NCI-H345 treated with DMSO at 0.1 percent for 48 hours (cell line): Measurements from ENCODE around the gene POLR3E.
"Not testable (repeated sequence)": the region's sequence is repeated elsewhere in the genome, so short reads cannot be mapped to it uniquely, and the experiment has no call there.

Experiments used
- DNase-seq: peaks from one replicate; lab custom pipeline; 2025; ENCODE audit not compliant: unreplicated experiment; lab: John Stamatoyannopoulos, UW

POLR3E gene

DNA sequence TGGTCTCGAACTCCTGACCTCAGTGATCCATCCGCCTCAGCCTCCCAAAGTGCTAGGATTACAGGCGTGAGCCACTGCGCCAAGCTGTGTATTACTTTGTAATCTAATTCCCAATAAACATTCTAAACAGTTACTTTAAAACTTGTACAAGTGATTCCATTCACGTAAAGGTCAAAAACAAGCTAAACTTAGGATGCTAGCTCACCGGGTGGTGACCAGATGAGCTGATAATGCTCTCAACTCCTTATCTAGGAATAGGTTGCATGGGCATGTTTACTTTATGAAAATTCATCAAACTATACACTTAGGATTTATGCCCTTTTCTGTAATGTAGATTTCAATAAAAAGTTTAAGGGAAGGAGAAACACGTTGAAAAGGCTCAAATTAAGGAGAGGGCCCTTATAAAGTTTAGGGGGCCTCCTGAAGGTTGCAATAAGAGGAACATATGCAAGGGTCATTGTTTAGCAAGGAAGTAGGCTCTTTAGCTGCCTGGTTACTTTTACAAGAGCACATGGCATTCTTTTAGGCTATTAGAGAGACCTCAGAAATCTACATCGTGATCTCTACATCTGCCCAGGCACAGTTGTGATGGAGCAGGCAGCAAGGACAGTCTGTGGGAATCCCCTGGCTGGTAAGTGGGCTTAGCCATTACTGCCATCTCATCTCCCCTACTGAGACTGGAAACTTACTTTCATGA is 63.9 kb downstream of the POLR3E start:
- no peak for DNase-seq

DNA sequence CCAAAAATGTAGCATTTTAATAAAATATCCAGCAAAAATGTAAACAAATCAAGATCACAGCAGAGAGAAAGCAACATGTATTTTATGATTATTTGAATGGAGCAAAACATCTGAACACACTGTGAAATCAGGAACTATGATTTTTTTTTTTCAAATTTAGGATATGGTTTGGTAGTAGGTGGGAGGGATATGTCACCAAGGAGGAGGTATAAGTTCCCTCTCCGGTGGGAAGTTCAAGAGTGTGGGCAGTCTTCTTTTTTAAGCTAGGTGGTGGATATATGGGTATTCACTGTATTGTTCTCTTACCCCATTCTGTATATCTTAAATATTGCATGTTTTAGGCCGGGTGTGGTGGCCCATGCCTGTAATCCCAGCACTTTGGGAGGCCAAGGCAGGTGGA is 67.0 kb downstream of the POLR3E start:
- DNase-seq, result no peak

DNA sequence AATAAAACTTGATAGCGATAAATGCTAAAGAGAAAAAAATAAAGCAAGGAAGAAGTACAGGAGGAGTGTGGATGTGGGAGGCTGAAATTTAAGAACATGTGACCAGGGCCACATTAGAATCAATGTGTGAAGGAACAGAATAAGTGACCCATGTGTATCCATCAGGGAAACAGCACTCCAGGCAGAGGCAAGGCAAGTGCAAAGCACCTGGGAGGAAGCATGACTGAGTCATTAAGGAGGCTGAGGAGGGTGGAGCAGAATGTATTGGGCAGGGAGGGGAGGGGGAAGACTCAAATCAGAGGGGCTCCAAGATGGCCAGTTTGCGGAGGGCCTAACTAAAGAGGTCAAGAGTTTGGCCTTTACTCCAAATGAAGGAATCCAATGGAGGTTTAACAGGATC is 69.2 kb downstream of the POLR3E start:
- DNase-seq, result no peak

DNA sequence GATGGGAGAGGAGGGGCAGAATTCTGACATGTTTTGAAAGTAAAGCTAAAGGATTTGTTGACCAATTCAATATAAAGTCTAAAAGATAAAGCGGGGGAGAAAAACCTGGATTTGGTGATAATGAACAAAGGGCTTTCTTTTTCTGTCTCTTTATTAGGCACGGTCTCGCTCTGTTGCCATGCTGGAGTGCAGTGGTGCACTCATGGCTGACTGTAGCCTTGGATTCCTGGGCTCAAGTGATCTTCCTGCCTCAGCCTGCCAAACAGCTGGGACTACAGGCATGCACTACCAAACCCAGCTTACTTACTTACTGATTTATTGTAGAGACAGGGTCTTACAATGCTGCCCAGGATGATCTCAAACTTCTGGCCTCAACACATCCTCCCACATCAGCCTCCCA is 69.7 kb downstream of the POLR3E start:
- DNase-seq, result no peak

DNA sequence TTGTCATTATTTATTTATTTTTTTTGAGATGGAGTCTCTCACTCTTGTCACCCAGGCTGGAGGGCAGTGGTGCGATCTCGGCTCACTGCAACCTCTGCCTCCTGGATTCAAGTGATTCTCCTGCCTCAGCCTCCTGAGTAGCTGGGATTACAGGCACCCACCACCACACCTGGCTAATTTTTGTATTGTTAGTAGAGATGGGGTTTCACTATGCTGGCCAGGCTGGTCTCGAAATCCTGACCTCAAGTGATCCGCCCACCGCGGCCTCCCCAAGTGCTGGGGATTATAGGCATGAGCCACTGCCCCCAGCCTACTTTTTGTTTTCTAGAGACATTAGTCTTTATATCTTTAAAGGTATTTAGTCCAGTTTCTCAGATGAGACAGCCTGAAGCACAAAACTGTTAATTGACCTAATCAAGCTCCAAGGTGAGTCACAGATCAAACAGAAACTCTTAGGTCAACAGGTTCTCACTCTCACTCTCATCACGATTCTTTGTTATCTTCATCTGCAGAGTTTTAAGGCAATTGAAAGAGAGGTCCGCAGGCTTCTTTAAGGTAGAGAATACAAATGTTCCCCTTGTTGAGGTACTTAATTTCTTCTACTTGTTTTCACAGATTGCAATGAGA is 71.1 kb downstream of the POLR3E start:
- DNase-seq, result not testable (repeated sequence)

DNA sequence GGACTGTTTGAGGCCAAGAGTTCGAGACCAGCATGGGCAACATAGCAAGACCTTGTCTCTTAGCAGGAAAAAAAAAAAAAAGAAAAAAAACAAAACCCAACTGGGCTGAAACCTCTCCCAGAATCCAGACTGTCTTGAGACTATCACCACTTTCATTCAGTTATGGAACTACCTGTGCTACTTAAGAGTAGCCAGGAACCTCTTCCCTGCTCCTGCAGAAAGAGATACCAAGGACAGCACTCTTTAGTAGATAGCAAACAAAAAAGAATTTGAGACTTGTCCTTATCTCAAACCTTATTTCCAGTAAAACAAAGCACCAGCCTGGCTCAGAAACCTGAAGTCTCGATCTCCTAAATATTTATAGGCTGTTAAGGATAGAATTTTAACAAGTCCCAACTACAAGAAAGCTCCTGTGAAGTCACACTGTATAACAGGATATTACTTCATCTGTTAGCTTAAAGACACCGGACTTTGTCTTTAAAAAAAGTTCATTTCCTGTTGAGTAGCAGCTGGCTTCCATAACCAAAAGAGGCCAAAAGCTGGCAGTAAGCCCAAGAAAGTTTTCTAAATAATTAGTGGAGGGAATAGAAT is 72.1 kb downstream of the POLR3E start:
- no peak for DNase-seq

DNA sequence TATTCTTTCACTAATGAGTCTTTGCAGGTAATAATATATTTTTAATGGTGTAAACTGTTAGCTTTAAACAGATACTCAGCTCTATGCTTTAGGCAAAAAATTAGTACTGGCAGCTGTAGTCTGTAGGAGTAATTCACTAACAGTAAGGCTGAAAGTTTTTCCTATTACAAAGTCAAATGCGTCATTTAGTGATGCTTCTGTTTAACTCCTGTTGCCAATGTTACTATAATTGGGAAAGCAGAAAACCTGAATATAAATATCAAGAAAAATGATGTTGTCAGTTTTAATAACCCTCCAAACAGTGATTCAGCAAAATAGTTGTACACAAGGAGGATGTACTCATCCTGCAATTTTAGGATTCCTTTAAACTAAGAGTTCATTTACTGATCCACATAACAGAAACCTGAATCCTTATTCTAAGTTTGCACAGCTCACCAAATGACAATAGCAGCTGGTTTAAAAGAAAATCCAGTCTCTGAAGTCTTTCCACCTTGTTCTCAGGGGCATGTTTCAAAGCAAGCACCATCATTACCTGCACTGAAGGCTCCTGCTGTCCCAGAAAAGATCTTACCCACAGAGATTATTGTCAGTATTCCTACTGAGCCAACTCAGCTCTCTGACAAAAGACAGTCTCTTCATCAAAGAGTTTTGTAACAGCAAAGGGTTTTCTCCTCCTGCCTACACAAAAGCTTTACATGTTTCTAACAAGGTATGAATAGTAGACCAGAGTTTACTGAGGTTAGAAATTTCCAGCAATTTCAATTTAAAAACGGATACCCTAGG is 73.0 kb downstream of the POLR3E start:
- DNase-seq, result no peak

DNA sequence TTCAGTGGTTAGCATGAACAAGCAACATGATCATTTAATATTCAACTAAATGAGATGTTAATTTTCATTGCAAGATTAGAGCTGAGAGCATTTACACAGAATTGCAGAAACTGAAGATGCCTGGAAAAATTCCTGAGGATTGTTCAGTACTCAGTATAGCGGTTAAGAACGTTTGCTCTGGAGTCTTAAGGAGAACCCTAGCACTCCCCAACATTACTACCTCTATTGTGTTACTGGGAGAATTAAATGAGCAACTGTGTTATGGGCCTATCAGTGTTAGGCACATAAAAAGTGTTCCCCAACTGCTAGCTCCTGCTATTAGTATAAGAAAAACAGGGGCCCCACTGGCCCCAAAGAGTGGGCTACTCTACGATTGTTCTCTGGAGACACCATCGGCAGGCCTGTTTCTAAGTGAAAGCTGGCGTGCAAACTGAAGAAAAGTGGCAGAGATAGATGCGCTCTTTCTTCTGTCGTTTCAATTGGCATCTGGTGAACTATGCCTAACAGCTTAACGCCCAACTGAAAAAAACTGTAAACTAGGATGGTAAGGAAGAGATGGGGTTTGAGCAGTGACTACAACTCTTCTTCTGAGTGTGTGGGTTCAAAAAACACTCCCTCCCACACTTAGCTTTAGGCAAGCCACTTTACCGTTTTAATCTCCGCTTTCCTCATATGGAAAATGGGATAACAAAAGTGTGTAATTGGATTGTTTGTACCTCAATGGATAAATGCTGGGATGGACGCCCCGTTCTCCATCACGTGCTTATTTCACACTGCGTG is 75.9 kb downstream of the POLR3E start:
- no peak for DNase-seq

DNA sequence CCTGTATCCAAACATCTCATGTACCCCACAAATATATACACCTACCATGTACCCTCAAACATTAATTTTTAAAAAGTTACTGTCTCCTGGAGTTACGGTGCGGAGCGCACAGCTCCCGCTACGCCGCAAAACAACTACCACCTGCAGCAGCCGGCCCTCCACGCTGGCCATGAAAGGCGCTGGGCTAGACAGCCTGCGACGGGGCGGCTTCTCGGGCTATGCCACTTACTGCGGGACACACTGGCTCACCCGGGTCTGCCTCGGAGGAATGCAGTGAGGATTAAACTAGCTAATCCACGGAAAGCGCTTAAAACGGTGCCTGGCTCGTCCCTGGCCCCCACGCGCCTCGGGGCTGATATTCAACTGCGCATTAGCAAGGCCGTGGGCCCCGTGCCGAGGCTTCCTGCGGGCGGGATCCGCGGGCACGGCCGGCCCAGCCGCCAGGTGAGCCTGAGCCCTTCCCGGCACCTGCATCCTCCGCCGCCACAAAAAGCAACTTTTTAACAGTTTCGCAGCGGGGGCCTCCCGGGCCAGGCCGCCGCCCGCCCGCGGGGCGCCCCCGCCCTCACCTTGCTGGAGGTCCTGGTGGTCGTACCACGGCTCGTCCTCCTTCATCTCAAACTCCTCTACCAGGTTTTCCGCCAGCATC is 76.6 kb downstream of the POLR3E start:
- DNase-seq, result no peak

DNA sequence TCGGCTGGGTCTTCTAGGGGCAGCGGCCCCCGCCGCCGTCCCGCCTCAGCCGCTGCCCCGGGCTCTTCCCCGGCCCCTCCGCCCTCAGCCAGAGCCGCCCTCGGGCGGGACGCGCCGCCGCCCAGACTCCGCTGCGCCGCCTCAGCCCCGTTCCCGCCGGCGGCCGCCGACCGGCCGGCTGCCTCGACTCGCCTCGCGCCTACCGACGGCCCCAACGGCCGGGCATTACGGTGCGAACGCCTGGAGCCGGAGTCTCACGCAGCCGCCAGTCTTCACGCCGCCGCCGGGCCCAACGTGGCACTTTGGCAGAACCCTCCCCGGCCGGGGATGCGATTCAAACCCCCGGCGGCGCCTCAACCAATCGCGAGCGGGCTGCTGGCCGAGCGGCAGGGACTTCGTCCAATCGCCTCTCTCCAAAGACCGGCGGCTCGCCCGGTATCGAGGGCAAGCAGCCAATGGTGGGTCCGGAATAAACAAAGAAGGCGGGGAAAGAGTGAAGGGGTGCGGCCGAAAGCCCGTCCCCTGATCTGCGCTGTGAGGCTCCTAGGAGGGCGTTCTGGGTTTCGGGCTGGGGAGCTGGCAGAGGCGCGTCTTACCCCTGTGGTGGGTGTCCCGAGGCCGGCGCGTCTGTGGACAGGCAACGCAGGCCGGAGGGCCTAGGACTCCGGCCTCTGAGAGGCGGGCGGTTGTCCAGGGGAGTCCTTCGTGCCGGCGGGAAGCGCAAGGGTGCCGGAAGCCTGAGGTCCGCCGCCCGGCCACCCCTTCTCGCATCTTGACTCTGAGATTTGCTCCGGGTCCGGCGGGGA is 77.3 kb downstream of the POLR3E start, which contains the start of gene CDR2:
Gene CDR2 (minus strand): TSS at position 309 of the 806 bp plus-strand sequence. CDS start 310 bp downstream, outside the sequence.
- DNase-seq, result peak; percentile 95

DNA sequence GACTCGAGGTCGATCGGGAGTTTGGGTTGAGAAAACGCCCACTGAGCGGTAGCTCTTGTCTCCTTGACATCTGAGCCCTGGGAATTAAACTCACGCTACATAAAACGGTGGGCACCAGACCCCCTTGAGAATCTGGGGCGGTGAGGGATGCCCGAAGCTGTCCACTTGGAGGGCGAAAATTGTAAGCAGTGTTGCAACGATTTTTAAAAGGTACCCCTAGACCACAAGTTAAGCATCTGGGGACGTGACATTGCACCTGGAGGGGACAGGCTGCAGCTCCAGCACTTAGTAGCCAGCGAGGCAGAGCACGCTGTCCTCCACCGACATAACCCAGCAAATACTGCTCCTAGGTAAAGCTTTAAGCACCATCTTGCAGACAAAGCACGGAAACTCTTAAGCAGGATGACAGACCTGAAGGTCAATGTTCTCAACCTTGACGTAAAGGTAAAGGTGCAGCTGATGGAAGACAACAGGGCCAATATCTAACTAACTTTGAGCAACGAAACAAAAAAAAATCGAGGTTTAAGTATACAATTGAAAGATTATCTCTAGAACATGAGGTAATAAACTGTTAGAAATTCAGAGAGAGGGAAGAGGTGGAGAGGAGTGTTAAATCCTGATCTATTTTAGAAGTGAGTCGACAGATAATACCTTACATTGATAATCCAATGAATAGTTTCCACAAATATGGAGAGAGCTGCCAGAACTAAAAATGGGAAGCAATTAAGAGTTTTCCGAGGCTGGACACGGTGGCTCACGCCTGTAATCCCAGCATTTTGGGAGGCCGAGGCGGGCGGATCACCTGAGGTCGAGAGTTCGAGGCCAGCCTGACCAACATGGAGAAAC is 78.1 kb downstream of the POLR3E start:
- DNase-seq, result peak; percentile 46

DNA sequence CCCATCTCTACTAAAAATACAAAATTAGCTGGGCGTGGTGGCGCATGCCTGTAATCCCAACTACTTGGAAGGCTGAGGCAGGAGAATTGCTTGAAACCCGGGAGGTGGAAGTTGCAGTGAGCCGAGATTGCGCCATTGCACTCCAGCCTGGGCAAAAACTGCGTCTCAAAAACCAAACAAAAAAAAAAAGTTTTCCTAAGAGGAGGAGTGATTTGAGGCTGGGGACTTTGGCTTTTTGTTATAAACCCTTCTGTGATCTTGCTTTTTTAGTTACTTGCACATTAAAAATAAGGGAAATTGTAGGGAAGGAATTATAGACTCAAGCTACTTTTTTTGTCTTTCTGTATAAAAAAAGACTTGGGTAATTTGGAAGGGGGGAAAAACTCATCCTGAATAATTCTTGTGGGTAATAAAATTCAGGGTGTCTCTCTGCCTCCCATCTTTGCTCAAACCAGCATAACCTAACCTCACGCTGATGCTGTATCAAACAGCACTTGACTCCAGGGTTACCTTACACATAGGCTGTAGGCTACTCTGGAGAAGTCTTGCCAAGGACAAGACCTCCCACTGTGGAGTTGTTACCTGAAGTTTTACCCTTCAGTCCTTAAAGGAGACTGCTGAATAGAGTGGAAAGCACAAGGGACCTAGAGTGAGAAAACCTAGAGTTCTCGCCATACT is 78.9 kb downstream of the POLR3E start:
- DNase-seq, result no peak

DNA sequence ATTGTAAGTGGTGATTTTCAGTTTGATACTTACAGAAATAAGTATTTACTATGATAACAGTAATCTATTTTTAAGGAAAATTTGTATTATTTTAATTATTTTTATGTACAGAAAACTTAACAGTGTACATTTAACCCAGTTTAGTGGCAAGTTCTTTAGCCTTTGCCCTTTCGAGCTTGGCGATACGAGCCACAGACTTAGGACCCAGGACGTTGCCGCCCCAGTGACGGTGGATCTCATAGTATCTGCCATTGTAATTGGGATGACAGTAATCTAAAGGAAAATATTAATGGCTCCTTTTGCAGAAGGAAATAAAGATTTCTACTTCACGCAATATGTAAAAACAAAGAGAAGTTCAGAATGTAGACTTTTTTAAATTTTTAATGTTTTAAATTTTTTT is 82.4 kb downstream of the POLR3E start:
- DNase-seq, result no peak

DNA sequence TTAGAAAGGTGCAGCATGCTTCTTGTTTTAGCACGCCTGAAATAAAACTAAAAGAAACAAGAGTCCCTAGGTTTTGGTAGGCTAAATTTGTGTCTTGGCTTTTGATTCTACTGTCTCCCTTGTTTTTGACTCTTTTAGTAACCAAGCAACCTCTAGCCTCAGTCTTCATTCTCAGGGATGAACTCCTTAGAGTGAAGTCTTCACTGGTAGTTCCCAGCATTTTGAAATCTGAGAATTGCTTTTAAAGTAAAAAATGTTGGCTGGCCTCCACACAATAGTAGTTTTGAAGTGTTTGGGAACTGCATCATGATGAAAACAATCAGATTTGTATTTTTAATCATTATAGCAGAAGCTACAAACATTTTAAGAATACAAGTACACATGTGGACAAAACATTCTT is 83.3 kb downstream of the POLR3E start:
- DNase-seq, result no peak

DNA sequence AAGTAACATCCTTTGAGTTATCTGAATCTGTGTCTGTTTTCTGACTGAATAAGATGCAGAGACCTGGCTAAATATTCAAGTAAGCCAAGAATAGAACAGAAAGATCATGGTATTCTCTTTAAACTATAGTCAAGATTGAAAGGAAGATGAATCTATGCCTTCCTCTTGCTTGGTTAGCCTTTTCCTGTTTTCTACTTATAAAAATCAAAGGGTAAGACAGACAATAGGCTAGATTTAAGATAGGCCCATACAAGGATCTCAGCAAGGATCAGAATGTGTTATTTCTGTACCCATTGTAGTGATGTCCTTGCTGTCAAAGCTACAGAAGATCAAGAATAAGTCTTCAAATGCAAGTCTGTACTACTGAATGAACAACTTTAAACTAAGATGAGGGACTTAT is 84.2 kb downstream of the POLR3E start:
- DNase-seq, result no peak

DNA sequence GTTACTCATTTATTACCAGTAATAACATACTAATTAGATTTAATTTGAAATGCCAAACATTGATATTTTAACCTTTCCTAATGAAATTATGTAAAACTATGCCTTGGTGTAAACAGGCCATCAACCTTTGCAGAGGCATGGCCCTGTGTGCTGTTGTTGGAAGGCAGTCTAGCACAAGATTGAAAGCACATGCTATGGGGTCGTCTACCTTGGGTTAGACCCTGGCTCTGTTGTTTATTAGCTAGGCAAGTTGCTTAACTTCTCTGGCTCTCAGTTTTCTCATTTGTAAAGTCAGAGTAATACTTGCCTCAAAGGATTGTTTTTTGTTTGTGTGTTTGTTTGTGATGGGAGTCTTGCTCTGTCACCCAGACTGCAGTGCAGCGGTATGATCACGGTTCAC is 86.6 kb downstream of the POLR3E start:
- DNase-seq, result no peak
